SK-N-SH (cell line): ENCODE measurements around the gene MRPL27. TPM values are rescaled to one million over a fixed set of nuclear protein-coding genes. Genes with fewer than 3 reads are reported as not detected.

ENCODE experiments used
- CTCF ChIA-PET: fragments of 300-600, 350-600 bp; formaldehyde crosslinking; extraction: SDS; loops from one replicate; lab custom pipeline; 2021; lab: Yijun Ruan, JAX
- POLR2A ChIA-PET: fragments of 350-600 bp; sonication (Branson Sonifier 250); formaldehyde crosslinking; extraction: SDS; loops from one replicate; lab custom pipeline; 2020; ENCODE audit warnings: antibody characterized with exemption, inconsistent platforms; lab: Yijun Ruan, JAX
- DNase-seq: peaks from one replicate; pipeline ENCODE4 v3.0.0; 2012
- H2AFZ ChIP-seq: fragments of 200-600 bp; sonication (generic); 2 replicates; pipeline ENCODE4 v1.8.1; 2016; ENCODE audit warnings: antibody characterized with exemption, mild to moderate bottlenecking, low read depth
- H3F3A ChIP-seq: fragments of 200-600 bp; sonication (generic); replicated peaks from 2 replicates; pipeline ENCODE3; 2016; ENCODE audit warnings: antibody characterized with exemption, mild to moderate bottlenecking; ENCODE audit not compliant: insufficient read depth
- H3K27ac ChIP-seq, 2 experiments: fragments of 200-500 bp in 1 of 2; fragments of 200-600 bp in 1 of 2; sonication (Bioruptor generic) in 1 of 2; sonication (generic), shearing (Covaris generic) in 1 of 2; 2 replicates each; pipeline versions ENCODE4 v1.5.1 to v1.6.1; 2014 to 2016; ENCODE audit warnings: low read depth in 2 of 2, inconsistent platforms in 1 of 2, low read length in 1 of 2, mild to moderate bottlenecking in 1 of 2, mixed read lengths in 1 of 2
- H3K27me3 ChIP-seq: fragments of 200-600 bp; sonication (generic), shearing (Covaris generic); 2 replicates; pipeline ENCODE4 v1.6.1; 2016; ENCODE audit warnings: mixed run types; ENCODE audit not compliant: insufficient read depth
- H3K36me3 ChIP-seq, 2 experiments: fragments of 200-500 bp in 1 of 2; fragments of 200-600 bp in 1 of 2; sonication (Bioruptor generic) in 1 of 2; sonication (generic) in 1 of 2; replicated peaks in 1 of 2; 2 replicates each; pipeline versions ENCODE3 to v1.5.1; 2014 to 2016; ENCODE audit warnings: low read length in 1 of 2, mild to moderate bottlenecking in 1 of 2; ENCODE audit not compliant: insufficient read depth in 2 of 2, control insufficient read depth in 1 of 2
- H3K4me1 ChIP-seq, 2 experiments: fragments of 200-500 bp in 1 of 2; fragments of 200-600 bp in 1 of 2; sonication (Bioruptor generic) in 1 of 2; sonication (generic), shearing (Covaris generic) in 1 of 2; 2 replicates each; pipeline versions ENCODE4 v1.5.1 to v1.6.1; 2014 to 2016; ENCODE audit warnings: low read depth in 1 of 2, low read length in 1 of 2, mixed run types in 1 of 2; ENCODE audit not compliant: insufficient read depth in 2 of 2, control insufficient read depth in 1 of 2
- H3K4me2 ChIP-seq: fragments of 200-600 bp; sonication (generic), shearing (Covaris generic); 2 replicates; pipeline ENCODE4 v1.6.1; 2017; ENCODE audit warnings: mixed run types
- H3K4me3 ChIP-seq, 2 experiments: fragments of 200-500 bp in 1 of 2; fragments of 200-600 bp in 1 of 2; sonication (Bioruptor generic) in 1 of 2; sonication (generic), shearing (Covaris generic) in 1 of 2; 2 replicates each; pipeline versions ENCODE4 v1.5.1 to v1.8.1; 2014 to 2016; ENCODE audit warnings: low read depth in 2 of 2, inconsistent platforms in 1 of 2, low read length in 1 of 2, mild to moderate bottlenecking in 1 of 2, mixed read lengths in 1 of 2, moderate library complexity in 1 of 2
- H3K79me2 ChIP-seq: fragments of 200-600 bp; sonication (generic); 2 replicates; pipeline ENCODE4 v1.8.1; 2017; ENCODE audit warnings: mild to moderate bottlenecking; ENCODE audit not compliant: insufficient read depth
- H3K9ac ChIP-seq: fragments of 200-600 bp; sonication (generic); 2 replicates; pipeline ENCODE4 v1.6.1; 2017; ENCODE audit warnings: mixed run types
- H3K9me2 ChIP-seq: fragments of 200-600 bp; sonication (generic); 2 replicates; pipeline ENCODE4 v1.6.1; 2017; ENCODE audit warnings: mixed run types
- H3K9me3 ChIP-seq: fragments of 200-600 bp; sonication (generic); 2 replicates; pipeline ENCODE4 v1.6.1; 2017; ENCODE audit warnings: mixed run types, mild to moderate bottlenecking, moderate library complexity
- H4K20me1 ChIP-seq: fragments of 200-600 bp; sonication (generic); 2 replicates; pipeline ENCODE4 v1.6.1; 2017; ENCODE audit warnings: mild to moderate bottlenecking, mixed run types; ENCODE audit not compliant: insufficient read depth
- CTCF ChIP-seq: fragments of 200-600 bp; sonication (generic); IDR thresholded peaks from 2 replicates; pipeline ENCODE4 v1.6.1; 2017; ENCODE audit warnings: antibody characterized with exemption, mild to moderate bottlenecking, moderate library complexity
- ELF1 ChIP-seq: IDR thresholded peaks from 2 replicates; pipeline ENCODE4 v1.4.0; 2012
- FOXM1 ChIP-seq: IDR thresholded peaks from 2 replicates; pipeline ENCODE4 v1.4.0; 2012; ENCODE audit warnings: low read depth, mild to moderate bottlenecking
- JUND ChIP-seq: IDR thresholded peaks from 2 replicates; pipeline ENCODE4 v1.4.0; 2012
- MAX ChIP-seq: IDR thresholded peaks from 2 replicates; pipeline ENCODE4 v1.4.0; 2012; ENCODE audit warnings: low read depth
- MEF2A ChIP-seq: IDR thresholded peaks from 2 replicates; pipeline ENCODE4 v1.4.0; 2012; ENCODE audit warnings: low read depth, borderline replicate concordance
- MXI1 ChIP-seq: IDR thresholded peaks from 2 replicates; pipeline ENCODE4 v1.6.1; 2012; ENCODE audit warnings: mild to moderate bottlenecking, low read depth, low read length, improper control_type of control experiment
- NFIC ChIP-seq: IDR thresholded peaks from 2 replicates; pipeline ENCODE4 v1.4.0; 2012; ENCODE audit warnings: borderline replicate concordance
- PBX3 ChIP-seq: IDR thresholded peaks from 2 replicates; pipeline ENCODE4; 2012
- RFX5 ChIP-seq: IDR thresholded peaks from 2 replicates; pipeline ENCODE4 v1.6.1; 2012; ENCODE audit warnings: mild to moderate bottlenecking, improper control_type of control experiment, low read length
- SIN3A ChIP-seq: IDR thresholded peaks from 2 replicates; pipeline ENCODE4 v1.6.1; 2012; ENCODE audit warnings: low read depth, mild to moderate bottlenecking, low read length, moderate library complexity, borderline replicate concordance
- TAF1 ChIP-seq: IDR thresholded peaks from 2 replicates; pipeline ENCODE4 v1.6.1; 2012; ENCODE audit warnings: low read depth, mild to moderate bottlenecking, low read length, moderate library complexity, borderline replicate concordance
- TCF12 ChIP-seq: IDR thresholded peaks from 2 replicates; pipeline ENCODE4 v1.4.0; 2012
- TEAD4 ChIP-seq: IDR thresholded peaks from 2 replicates; pipeline ENCODE4 v1.4.0; 2012; ENCODE audit warnings: mild to moderate bottlenecking, borderline replicate concordance; ENCODE audit not compliant: insufficient read depth
- ZBTB33 ChIP-seq: IDR thresholded peaks from 2 replicates; pipeline ENCODE4 v1.4.0; 2012; ENCODE audit warnings: low read depth, borderline replicate concordance
- WGBS: methylation state at CpG from one replicate; pipeline ENCODE4 v1.1.6; 2017; ENCODE audit warnings: low lambda C conversion rate; 5-methylcytosine and 5-hydroxymethylcytosine counted together
- polyA plus RNA-seq, 3 experiments: library from polyadenylated mRNA; depleted of rRNA; stranded (reverse); fragments of >200 nt; gene quantifications; 2 replicates each; pipeline ENCODE4 v1.2.3, GENCODE V29; 2012

Gene MRPL27
- polyA plus RNA-seq, 1 of the 3 experiments (the other 2 are of a cell fraction): 266 TPM

GRCh38 chr17:50397111-50397918 is 24.3 kb upstream of the MRPL27 start, which contains the start of gene LRRC59 (continued):
- TF ChIP-seq ZBTB33 (peak; percentile 30; the same call in 1 of the 2 replicates), CTCF (peak; percentile 95), SIN3A (peak; percentile 100), FOXM1 (no peak), ELF1 (peak; percentile 99), PBX3 (no peak; the same call in 1 of the 2 replicates), RFX5 (no peak), TAF1 (peak; percentile 94)

GRCh38 chr17:50396261-50397110 is 23.5 kb upstream of the MRPL27 start:
- WGBS: 3% methylated on average over 30 of the region's 30 CpGs
- H3K4me3 ChIP-seq: peak overlapping the region; percentile 91 to 99
- peak overlapping the region; percentile 74 to 83 for H3K27ac ChIP-seq
- H3K9ac ChIP-seq: peak overlapping the region; percentile 99
- H4K20me1 ChIP-seq: peaks cover 44% of the 10 kb centered on the region
- POLR2A ChIA-PET: interaction anchor here (1.2 to 2.6 kb wide), 8 partner anchors 7 to 83 kb away, joined by 3 to 12 read pairs (median 6); partner anchors contain the start of gene ACSF2
- H3K36me3 ChIP-seq: peaks cover 38 to 44% of the 10 kb centered on the region in 2 experiments
- DNase-seq: peak; percentile 58
- CTCF ChIA-PET: interaction anchor here (0.6 to 4.6 kb wide), 41 partner anchors 8 to 300 kb away, joined by 3 to 80 read pairs (median 9); partner anchors contain the start of genes ACSF2, COL1A1, EME1 and MRPL27
- no peaks in the 10 kb centered on the region for H3K9me2 ChIP-seq
- TF ChIP-seq MEF2A (no peak), SIN3A (no peak), CTCF (no peak), TCF12 (no peak), TEAD4 (no peak), NFIC (peak; percentile 60; the same call in 1 of the 2 replicates), MXI1 (peak; percentile 72; the same call in 1 of the 2 replicates), MAX (peak; percentile 65; the same call in 1 of the 2 replicates), JUND (no peak)
- TF ChIP-seq, all 33 proteins: peak for 3
- Histone ChIP-seq H3F3A (no peaks in the 10 kb centered on the region), H3K4me1 (peaks cover 10 to 23% of the 10 kb centered on the region in 2 experiments), H2AFZ (no peak overlapping the region), H3K9me3 (no peaks in the 10 kb centered on the region), H3K27me3 (no peaks in the 10 kb centered on the region), H3K4me2 (peak overlapping the region; percentile 97), H3K79me2 (peaks cover 59% of the 10 kb centered on the region)
